Neural progenitor cell (in vitro differentiated cells): ENCODE data around the gene PRDM11.

Experiments used
- CTCF ChIP-seq: fragments of 200-600 bp; sonication (generic); IDR thresholded peaks from 2 replicates; pipeline ENCODE4 v1.5.1; 2017; ENCODE audit warnings: antibody characterized with exemption, mild to moderate bottlenecking
- EZH2 ChIP-seq: fragments of 200-600 bp; sonication (generic); IDR thresholded peaks from 2 replicates; pipeline ENCODE4 v1.6.1; 2017; ENCODE audit warnings: antibody characterized with exemption, mild to moderate bottlenecking, moderate library complexity

GRCh38 chr11:45174168-45174835, 27.9 kb downstream of the PRDM11 start:
- no peak for TF ChIP-seq CTCF
- no peak for TF ChIP-seq EZH2
